Measurements from ENCODE around the gene ST3GAL4.

GRCh38 chr11:126421271-126421671, 65.8 kb downstream of the ST3GAL4 start:
- TF ChIP-seq CTCF (conservative IDR thresholded peaks at IDR 0.05) (no peak), EZH2 (IDR thresholded peaks at IDR 0.05; ENCODE audit: low read depth) (no peak)

Data from PC-9 (cell line).